Measurements from ENCODE around the gene SIX2. TPM values are rescaled to one million over a fixed set of nuclear protein-coding genes. Genes with fewer than 3 reads are reported as not detected.

SIX2 gene
- total and polyA plus RNA-seq, 2 experiments from 2014 or later = 0.87 to 1.3 TPM

- ATAC-seq (no peak), DNase-seq (ENCODE audit: low spot score) (no peak)
- Histone ChIP-seq H3K27me3 (ENCODE audit: insufficient read depth) (no peaks in the 10 kb centered on the region), H3K36me3 (ENCODE audit: insufficient read depth) (no peaks in the 10 kb centered on the region), H3K4me1 (ENCODE audit: insufficient read depth) (no peaks in the 10 kb centered on the region), H2AFZ (0 out of 2 replicates have a peak overlapping the region, but pooled peaks have one; percentile 69), H3K9me2 (ENCODE audit: insufficient read depth) (no peaks in the 10 kb centered on the region), H4K20me1 (replicated peaks; ENCODE audit: insufficient read depth) (no peaks in the 10 kb centered on the region), H3K79me2 (replicated peaks; ENCODE audit: insufficient read depth) (no peaks in the 10 kb centered on the region), H3K27ac (ENCODE audit: low read depth) (no peak overlapping the region), H3F3A (replicated peaks; ENCODE audit: low read depth) (no peaks in the 10 kb centered on the region), H3K4me3 (no peak overlapping the region), H3K4me2 (no peak overlapping the region)
- Mint-ChIP-seq H3K36me3 (ENCODE audit: low read depth) (no peaks in the 10 kb centered on the region), H3K4me1 (0 out of 3 replicates have a peak, but pooled peaks cover 2% of the 10 kb centered on the region), H3K4me3 (no peak overlapping the region), H3K27ac (no peak overlapping the region), H3K27me3 (ENCODE audit: insufficient read depth, low read depth, poor library complexity) (peaks cover 11% of the 10 kb centered on the region), H3K9me3 (no peaks in the 10 kb centered on the region)
- TF ChIP-seq, protein P1, sequence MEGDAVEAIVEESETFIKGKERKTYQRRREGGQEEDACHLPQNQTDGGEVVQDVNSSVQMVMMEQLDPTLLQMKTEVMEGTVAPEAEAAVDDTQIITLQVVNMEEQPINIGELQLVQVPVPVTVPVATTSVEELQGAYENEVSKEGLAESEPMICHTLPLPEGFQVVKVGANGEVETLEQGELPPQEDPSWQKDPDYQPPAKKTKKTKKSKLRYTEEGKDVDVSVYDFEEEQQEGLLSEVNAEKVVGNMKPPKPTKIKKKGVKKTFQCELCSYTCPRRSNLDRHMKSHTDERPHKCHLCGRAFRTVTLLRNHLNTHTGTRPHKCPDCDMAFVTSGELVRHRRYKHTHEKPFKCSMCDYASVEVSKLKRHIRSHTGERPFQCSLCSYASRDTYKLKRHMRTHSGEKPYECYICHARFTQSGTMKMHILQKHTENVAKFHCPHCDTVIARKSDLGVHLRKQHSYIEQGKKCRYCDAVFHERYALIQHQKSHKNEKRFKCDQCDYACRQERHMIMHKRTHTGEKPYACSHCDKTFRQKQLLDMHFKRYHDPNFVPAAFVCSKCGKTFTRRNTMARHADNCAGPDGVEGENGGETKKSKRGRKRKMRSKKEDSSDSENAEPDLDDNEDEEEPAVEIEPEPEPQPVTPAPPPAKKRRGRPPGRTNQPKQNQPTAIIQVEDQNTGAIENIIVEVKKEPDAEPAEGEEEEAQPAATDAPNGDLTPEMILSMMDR (conservative IDR thresholded peaks at IDR 0.05; ENCODE audit: low read depth in 2 of 2) = no peak
- no peak for TF ChIP-seq POLR2AphosphoS5 (IDR thresholded peaks at IDR 0.05; ENCODE audit: low read depth)
- TF ChIP-seq NANOG (IDR thresholded peaks at IDR 0.05; ENCODE audit: borderline replicate concordance) = no peak
- no peak for TF ChIP-seq STAT1 (IDR thresholded peaks at IDR 0.05; ENCODE audit: unreplicated experiment)
- TF ChIP-seq ZNF331 (CRISPR knock-in tag; IDR thresholded peaks at IDR 0.05; ENCODE audit: low read depth) = no peak
- TF ChIP-seq CREB1 (CRISPR knock-in tag; IDR thresholded peaks at IDR 0.05; ENCODE audit: low read depth) = no peak
- TF ChIP-seq EZH2 (IDR thresholded peaks at IDR 0.05; ENCODE audit: low read depth, unreplicated experiment) = no peak
- TF ChIP-seq, protein P2, sequence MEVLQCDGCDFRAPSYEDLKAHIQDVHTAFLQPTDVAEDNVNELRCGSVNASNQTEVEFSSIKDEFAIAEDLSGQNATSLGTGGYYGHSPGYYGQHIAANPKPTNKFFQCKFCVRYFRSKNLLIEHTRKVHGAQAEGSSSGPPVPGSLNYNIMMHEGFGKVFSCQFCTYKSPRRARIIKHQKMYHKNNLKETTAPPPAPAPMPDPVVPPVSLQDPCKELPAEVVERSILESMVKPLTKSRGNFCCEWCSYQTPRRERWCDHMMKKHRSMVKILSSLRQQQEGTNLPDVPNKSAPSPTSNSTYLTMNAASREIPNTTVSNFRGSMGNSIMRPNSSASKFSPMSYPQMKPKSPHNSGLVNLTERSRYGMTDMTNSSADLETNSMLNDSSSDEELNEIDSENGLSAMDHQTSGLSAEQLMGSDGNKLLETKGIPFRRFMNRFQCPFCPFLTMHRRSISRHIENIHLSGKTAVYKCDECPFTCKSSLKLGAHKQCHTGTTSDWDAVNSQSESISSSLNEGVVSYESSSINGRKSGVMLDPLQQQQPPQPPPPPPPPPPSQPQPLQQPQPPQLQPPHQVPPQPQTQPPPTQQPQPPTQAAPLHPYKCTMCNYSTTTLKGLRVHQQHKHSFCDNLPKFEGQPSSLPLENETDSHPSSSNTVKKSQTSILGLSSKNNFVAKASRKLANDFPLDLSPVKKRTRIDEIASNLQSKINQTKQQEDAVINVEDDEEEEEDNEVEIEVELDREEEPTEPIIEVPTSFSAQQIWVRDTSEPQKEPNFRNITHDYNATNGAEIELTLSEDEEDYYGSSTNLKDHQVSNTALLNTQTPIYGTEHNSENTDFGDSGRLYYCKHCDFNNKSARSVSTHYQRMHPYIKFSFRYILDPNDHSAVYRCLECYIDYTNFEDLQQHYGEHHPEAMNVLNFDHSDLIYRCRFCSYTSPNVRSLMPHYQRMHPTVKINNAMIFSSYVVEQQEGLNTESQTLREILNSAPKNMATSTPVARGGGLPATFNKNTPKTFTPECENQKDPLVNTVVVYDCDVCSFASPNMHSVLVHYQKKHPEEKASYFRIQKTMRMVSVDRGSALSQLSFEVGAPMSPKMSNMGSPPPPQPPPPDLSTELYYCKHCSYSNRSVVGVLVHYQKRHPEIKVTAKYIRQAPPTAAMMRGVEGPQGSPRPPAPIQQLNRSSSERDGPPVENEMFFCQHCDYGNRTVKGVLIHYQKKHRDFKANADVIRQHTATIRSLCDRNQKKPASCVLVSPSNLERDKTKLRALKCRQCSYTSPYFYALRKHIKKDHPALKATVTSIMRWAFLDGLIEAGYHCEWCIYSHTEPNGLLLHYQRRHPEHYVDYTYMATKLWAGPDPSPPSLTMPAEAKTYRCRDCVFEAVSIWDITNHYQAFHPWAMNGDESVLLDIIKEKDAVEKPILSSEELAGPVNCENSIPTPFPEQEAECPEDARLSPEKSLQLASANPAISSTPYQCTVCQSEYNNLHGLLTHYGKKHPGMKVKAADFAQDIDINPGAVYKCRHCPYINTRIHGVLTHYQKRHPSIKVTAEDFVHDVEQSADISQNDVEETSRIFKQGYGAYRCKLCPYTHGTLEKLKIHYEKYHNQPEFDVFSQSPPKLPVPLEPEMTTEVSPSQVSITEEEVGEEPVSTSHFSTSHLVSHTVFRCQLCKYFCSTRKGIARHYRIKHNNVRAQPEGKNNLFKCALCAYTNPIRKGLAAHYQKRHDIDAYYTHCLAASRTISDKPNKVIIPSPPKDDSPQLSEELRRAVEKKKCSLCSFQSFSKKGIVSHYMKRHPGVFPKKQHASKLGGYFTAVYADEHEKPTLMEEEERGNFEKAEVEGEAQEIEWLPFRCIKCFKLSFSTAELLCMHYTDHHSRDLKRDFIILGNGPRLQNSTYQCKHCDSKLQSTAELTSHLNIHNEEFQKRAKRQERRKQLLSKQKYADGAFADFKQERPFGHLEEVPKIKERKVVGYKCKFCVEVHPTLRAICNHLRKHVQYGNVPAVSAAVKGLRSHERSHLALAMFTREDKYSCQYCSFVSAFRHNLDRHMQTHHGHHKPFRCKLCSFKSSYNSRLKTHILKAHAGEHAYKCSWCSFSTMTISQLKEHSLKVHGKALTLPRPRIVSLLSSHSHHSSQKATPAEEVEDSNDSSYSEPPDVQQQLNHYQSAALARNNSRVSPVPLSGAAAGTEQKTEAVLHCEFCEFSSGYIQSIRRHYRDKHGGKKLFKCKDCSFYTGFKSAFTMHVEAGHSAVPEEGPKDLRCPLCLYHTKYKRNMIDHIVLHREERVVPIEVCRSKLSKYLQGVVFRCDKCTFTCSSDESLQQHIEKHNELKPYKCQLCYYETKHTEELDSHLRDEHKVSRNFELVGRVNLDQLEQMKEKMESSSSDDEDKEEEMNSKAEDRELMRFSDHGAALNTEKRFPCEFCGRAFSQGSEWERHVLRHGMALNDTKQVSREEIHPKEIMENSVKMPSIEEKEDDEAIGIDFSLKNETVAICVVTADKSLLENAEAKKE (CRISPR knock-in tag; IDR thresholded peaks at IDR 0.05) = no peak
- TF ChIP-seq JUNB (IDR thresholded peaks at IDR 0.05; ENCODE audit: unreplicated experiment) = no peak
- TF ChIP-seq ZNF114 (CRISPR knock-in tag; IDR thresholded peaks at IDR 0.05) = no peak
These were observed 21.8 kb upstream of the SIX2 start for GRCh38 chr2:45031028-45031427.
